HepG2 (cell line): ENCODE measurements around the gene GNG7. TPM values are rescaled to one million over a fixed set of nuclear protein-coding genes. Genes with fewer than 3 reads are reported as not detected.
A peak's percentile ranks its signal among the peaks of the same experiment; 100 is the strongest.

Source experiments
- AFF4 ChIP-seq: sonication (generic); formaldehyde crosslinking; IDR thresholded peaks from 2 replicates; pipeline ENCODE4 v1.4.0; 2020; ENCODE audit warnings: missing genetic modification reagents
- ARID5B ChIP-seq: IDR thresholded peaks from 2 replicates; pipeline ENCODE4 v1.4.0; 2020; ENCODE audit warnings: mild to moderate bottlenecking, missing genetic modification reagents
- CSRNP2 ChIP-seq: sonication (generic); formaldehyde crosslinking; conservative IDR thresholded peaks from 2 replicates; pipeline ENCODE4 v1.8.0; 2022; ENCODE audit warnings: low read depth, missing genetic modification reagents
- CTCF ChIP-seq: sonication (generic); formaldehyde crosslinking; IDR thresholded peaks from 2 replicates; pipeline ENCODE4 v1.5.0; 2020; ENCODE audit warnings: mild to moderate bottlenecking, missing genetic modification reagents, moderate library complexity
- ELF1 ChIP-seq: sonication (generic); formaldehyde crosslinking; IDR thresholded peaks from 2 replicates; pipeline ENCODE4 v1.4.0; 2020; ENCODE audit warnings: missing genetic modification reagents
- NR2C2 ChIP-seq: sonication (generic); formaldehyde crosslinking; IDR thresholded peaks from 2 replicates; pipeline ENCODE4 v1.4.0; 2020; ENCODE audit warnings: missing genetic modification reagents, mild to moderate bottlenecking, moderate library complexity, borderline replicate concordance
- PHF21A ChIP-seq: sonication (generic); formaldehyde crosslinking; IDR thresholded peaks from 2 replicates; pipeline ENCODE4 v1.5.0; 2020; ENCODE audit warnings: mild to moderate bottlenecking, missing genetic modification reagents
- RXRA ChIP-seq: sonication (generic); formaldehyde crosslinking; IDR thresholded peaks from 2 replicates; pipeline ENCODE4 v1.5.1; 2020; ENCODE audit warnings: missing genetic modification reagents
- SMARCC2 ChIP-seq: fragments of 450-650 bp; IDR thresholded peaks from 2 replicates; pipeline ENCODE4 v1.6.1; 2017; ENCODE audit warnings: antibody characterized with exemption, mild to moderate bottlenecking
- SP4 ChIP-seq: sonication (generic); formaldehyde crosslinking; IDR thresholded peaks from 2 replicates; pipeline ENCODE4 v1.8.1; 2023; ENCODE audit warnings: mild to moderate bottlenecking, missing genetic modification reagents
- THAP11 ChIP-seq: IDR thresholded peaks from 2 replicates; pipeline ENCODE4 v1.6.1; 2016; ENCODE audit warnings: missing biosample characterization, missing genetic modification reagents
- THAP7 ChIP-seq: sonication (generic); formaldehyde crosslinking; IDR thresholded peaks from 2 replicates; pipeline ENCODE4 v1.8.1; 2023; ENCODE audit warnings: mild to moderate bottlenecking, missing genetic modification reagents
- ZBTB20 ChIP-seq: sonication (generic); formaldehyde crosslinking; IDR thresholded peaks from 2 replicates; pipeline ENCODE4 v1.8.1; 2023; ENCODE audit warnings: missing genetic modification reagents, low read depth, mild to moderate bottlenecking, borderline replicate concordance
- ZBTB38 ChIP-seq: sonication (generic); formaldehyde crosslinking; IDR thresholded peaks from 2 replicates; pipeline ENCODE4 v1.5.1; 2020; ENCODE audit warnings: mild to moderate bottlenecking, missing genetic modification reagents
- ZFP91 ChIP-seq: sonication (generic); formaldehyde crosslinking; IDR thresholded peaks from 2 replicates; pipeline ENCODE4 v1.9.0; 2022; ENCODE audit warnings: missing genetic modification reagents, mild to moderate bottlenecking, borderline replicate concordance
- ZSCAN21 ChIP-seq: sonication (generic); formaldehyde crosslinking; IDR thresholded peaks from 2 replicates; pipeline ENCODE4 v1.8.0; 2022; ENCODE audit warnings: mild to moderate bottlenecking, missing genetic modification reagents, moderate library complexity, borderline replicate concordance
- polyA plus RNA-seq, 8 experiments: library from polyadenylated mRNA; depleted of rRNA in 3 of 8; stranded (reverse) in 7 of 8; unstranded in 1 of 8; fragments of >200 nt; fragmentation: Illumina TruSeq in 4 of 8; extraction: Trizol in 4 of 8; gene quantifications; 2 replicates each; pipeline versions ENCODE4 v1.2.1 to v1.2.3, GENCODE V29; 2011 to 2016; ENCODE audit warnings: low read depth in 4 of 8, missing spikeins in 1 of 8, mixed read lengths in 1 of 8; ENCODE audit not compliant: insufficient read depth in 1 of 8
- total RNA-seq, 5 experiments: library from RNA; depleted of rRNA; stranded (reverse); fragments of >200 nt; fragmentation: Illumina TruSeq; extraction: Trizol; gene quantifications; 2 replicates each; pipeline ENCODE4 v1.2.3, GENCODE V29; 2016; ENCODE audit warnings: low read depth in 1 of 5

The GNG7 gene
- total and polyA plus RNA-seq, 2 of the 13 experiments (the other 11 are each of a cell fraction or from before 2014, with no cell fraction given): 1.4 to 3.3 TPM

GRCh38 chr19:2511570-2511969, 190.9 kb downstream of the GNG7 start (continued):
- no peak for TF ChIP-seq THAP7 (CRISPR knock-in tag)
- TF ChIP-seq ZBTB20: no peak
- peak; percentile 40 for TF ChIP-seq CTCF (CRISPR knock-in tag)
- TF ChIP-seq ZBTB38 (CRISPR knock-in tag): peak; percentile 72; the same call in 1 of the 2 replicates
- no peak for TF ChIP-seq SP4 (CRISPR knock-in tag)
- TF ChIP-seq THAP11 (CRISPR knock-in tag): no peak
- TF ChIP-seq AFF4 (CRISPR knock-in tag): no peak
- TF ChIP-seq ARID5B (CRISPR knock-in tag): no peak; the same call in 1 of the 2 replicates
- TF ChIP-seq SMARCC2: no peak
- no peak for TF ChIP-seq PHF21A (CRISPR knock-in tag)
- TF ChIP-seq NR2C2 (CRISPR knock-in tag): 0 out of 2 replicates have a peak, but pooled peaks have one; percentile 26
- TF ChIP-seq RXRA (CRISPR knock-in tag): peak; percentile 46; the same call in 1 of the 2 replicates
- TF ChIP-seq ZFP91 (CRISPR knock-in tag): 0 out of 2 replicates have a peak, but pooled peaks have one; percentile 23
- TF ChIP-seq CSRNP2 (CRISPR knock-in tag): no peak
- TF ChIP-seq ELF1: no peak
- TF ChIP-seq ZSCAN21 (CRISPR knock-in tag): no peak
